OCI-LY1 (cell line): ENCODE measurements around the gene KCNA4.

Source experiments
- EZH2 ChIP-seq: fragments of 200-600 bp; sonication (generic), shearing (Covaris generic); IDR thresholded peaks from 2 replicates; pipeline ENCODE4 v1.8.0; 2017; ENCODE audit warnings: borderline replicate concordance, mixed run types, mild to moderate bottlenecking, antibody characterized with exemption, low read length, moderate library complexity, mixed read lengths
- TF ChIP-seq, protein P1 (sequence below): fragments of 200-600 bp; sonication (generic), shearing (Covaris generic); IDR thresholded peaks from 2 replicates; pipeline ENCODE4 v1.5.1; 2017; ENCODE audit warnings: mild to moderate bottlenecking, antibody characterized with exemption, low read length, moderate library complexity, mixed read lengths

- TF ChIP-seq, protein P1, sequence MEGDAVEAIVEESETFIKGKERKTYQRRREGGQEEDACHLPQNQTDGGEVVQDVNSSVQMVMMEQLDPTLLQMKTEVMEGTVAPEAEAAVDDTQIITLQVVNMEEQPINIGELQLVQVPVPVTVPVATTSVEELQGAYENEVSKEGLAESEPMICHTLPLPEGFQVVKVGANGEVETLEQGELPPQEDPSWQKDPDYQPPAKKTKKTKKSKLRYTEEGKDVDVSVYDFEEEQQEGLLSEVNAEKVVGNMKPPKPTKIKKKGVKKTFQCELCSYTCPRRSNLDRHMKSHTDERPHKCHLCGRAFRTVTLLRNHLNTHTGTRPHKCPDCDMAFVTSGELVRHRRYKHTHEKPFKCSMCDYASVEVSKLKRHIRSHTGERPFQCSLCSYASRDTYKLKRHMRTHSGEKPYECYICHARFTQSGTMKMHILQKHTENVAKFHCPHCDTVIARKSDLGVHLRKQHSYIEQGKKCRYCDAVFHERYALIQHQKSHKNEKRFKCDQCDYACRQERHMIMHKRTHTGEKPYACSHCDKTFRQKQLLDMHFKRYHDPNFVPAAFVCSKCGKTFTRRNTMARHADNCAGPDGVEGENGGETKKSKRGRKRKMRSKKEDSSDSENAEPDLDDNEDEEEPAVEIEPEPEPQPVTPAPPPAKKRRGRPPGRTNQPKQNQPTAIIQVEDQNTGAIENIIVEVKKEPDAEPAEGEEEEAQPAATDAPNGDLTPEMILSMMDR = no peak
- no peak for TF ChIP-seq EZH2
Measured at GRCh38 chr11:30017445-30017895, 640 bp upstream of the KCNA4 start.
